K562 (cell line): ENCODE measurements around the gene UQCRC1.

Experiments used
- EZH2 ChIP-seq: IDR thresholded peaks from 2 replicates; pipeline ENCODE4 v1.6.1; 2012; ENCODE audit warnings: low read depth, mild to moderate bottlenecking, inconsistent platforms, low read length, borderline replicate concordance
- NR4A1 ChIP-seq, 2 experiments: fragments of 250-450 bp in 1 of 2; fragments of 450-650 bp in 1 of 2; sonication (Bioruptor Pico) in 1 of 2; IDR thresholded peaks; 2 replicates each; pipeline versions ENCODE4 v1.4.0 to v1.6.1; 2016 to 2020; ENCODE audit warnings: mild to moderate bottlenecking in 2 of 2, missing compliant biosample characterization in 1 of 2, missing genetic modification characterization in 1 of 2, moderate library complexity in 1 of 2
- SRSF9 ChIP-seq: fragments of 200-400 bp; formaldehyde crosslinking; IDR thresholded peaks from 2 replicates; pipeline ENCODE4 v1.6.1; 2017; ENCODE audit warnings: low read depth, low read length, borderline replicate concordance
- TEAD4 ChIP-seq, 2 experiments: sonication (generic) in 1 of 2; formaldehyde crosslinking in 1 of 2; IDR thresholded peaks; 2 replicates each; pipeline versions ENCODE4 v1.6.1 to v1.8.0; 2012 to 2022; ENCODE audit warnings: borderline replicate concordance in 1 of 2, inconsistent platforms in 1 of 2, low read length in 1 of 2, mild to moderate bottlenecking in 1 of 2, missing genetic modification reagents in 1 of 2
- ZNF124 ChIP-seq: sonication (generic); formaldehyde crosslinking; IDR thresholded peaks from 2 replicates; pipeline ENCODE4 v1.8.1; 2022; ENCODE audit warnings: missing genetic modification reagents
- ZNF766 ChIP-seq: fragments of 200-800 bp; sonication (Bioruptor generic); conservative IDR thresholded peaks from 2 replicates; pipeline ENCODE4 v1.6.1; 2016; ENCODE audit warnings: missing genetic modification characterization, missing compliant biosample characterization

DNA sequence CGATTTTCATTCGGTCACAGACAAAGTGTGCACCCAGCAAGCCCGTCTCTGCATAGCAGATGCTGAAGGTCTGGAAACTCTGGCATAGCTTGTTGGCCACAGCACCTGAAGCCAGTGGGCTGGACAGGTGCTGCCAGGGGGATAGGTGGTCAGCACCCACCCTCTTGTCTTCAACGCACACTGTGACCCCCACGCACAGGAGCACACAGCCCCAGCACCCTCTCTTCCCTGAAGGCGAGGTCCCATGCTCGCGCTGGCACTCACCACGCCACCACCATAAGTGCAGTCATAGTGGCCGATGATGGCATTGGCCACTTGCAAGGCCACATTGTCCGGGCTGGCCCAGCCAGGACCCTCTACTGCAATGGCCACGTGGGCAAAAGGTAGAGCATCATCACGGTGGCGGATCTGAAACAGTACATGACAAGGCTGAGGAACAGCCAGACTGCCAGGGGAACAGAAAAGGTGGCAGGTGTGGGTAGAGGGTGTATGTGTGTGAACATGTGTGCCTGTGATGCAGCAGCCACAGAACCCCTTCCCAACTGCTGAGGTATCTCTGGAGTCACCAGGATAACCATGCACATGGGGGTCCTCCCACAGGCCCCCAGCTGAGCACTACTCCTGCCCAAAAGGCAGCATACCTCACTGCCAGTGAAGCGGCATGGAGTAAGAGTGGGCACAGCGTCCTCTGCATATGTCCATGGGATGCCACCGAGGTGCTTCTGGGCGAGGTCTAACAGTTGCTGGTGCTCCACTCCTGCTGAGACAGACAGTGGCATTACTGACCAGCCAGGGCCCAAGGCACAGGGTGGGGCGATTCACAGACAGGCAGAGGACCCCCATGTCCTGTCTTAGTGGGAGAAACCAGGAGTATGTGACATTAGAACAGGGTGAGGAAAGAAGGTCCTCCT, 8.5 kb downstream of the UQCRC1 start:
- no peak for TF ChIP-seq SRSF9
- TF ChIP-seq EZH2, result no peak
- TF ChIP-seq ZNF124 (CRISPR knock-in tag), result no peak
- no peak for TF ChIP-seq TEAD4 (IDR thresholded peaks at IDR 0.05; ENCODE audit: low read length)
- no peak for TF ChIP-seq TEAD4 (CRISPR knock-in tag; IDR thresholded peaks at IDR 0.05; ENCODE audit: borderline replicate concordance)
- TF ChIP-seq ZNF766 (CRISPR knock-in tag), result no peak
- no peak for TF ChIP-seq NR4A1 (CRISPR knock-in tag; IDR thresholded peaks at IDR 0.05)
- no peak for TF ChIP-seq NR4A1 (tag; IDR thresholded peaks at IDR 0.05)
